Measurements from ENCODE around the gene SLC48A1.

SLC48A1 gene

GRCh38 chr12:47783821-47784819 lies 11.1 kb downstream of the SLC48A1 start:
- Histone ChIP-seq H3K27me3 (no peaks in the 10 kb centered on the region), H3K4me1 (peaks cover 1% of the 10 kb centered on the region), H3K36me3 (peaks cover 52% of the 10 kb centered on the region), H3K9me3 (no peaks in the 10 kb centered on the region), H3K4me3 (ENCODE audit: low read depth, low read length) (no peak overlapping the region)
- no peak for TF ChIP-seq CTCF (IDR thresholded peaks at IDR 0.05; ENCODE audit: low read depth, low read length)
- DNase-seq: no peak

- Histone ChIP-seq H3K4me3 (ENCODE audit: low read depth, low read length) (no peak overlapping the region), H3K4me1 (no peaks in the 10 kb centered on the region; the same call in 1 of the 2 replicates), H3K36me3 (peaks cover 59% of the 10 kb centered on the region), H3K27me3 (no peaks in the 10 kb centered on the region), H3K9me3 (no peaks in the 10 kb centered on the region)
- TF ChIP-seq CTCF (IDR thresholded peaks at IDR 0.05; ENCODE audit: low read depth, low read length): no peak
- no peak for DNase-seq
Observed at GRCh38 chr12:47785036-47785886, 12.2 kb downstream of the SLC48A1 start.

GRCh38 chr12:47785887-47786661 lies 13.0 kb downstream of the SLC48A1 start:
- TF ChIP-seq CTCF (IDR thresholded peaks at IDR 0.05; ENCODE audit: low read depth, low read length): no peak
- no peak for DNase-seq
- Histone ChIP-seq H3K27me3 (no peaks in the 10 kb centered on the region), H3K4me1 (no peaks in the 10 kb centered on the region; the same call in 1 of the 2 replicates), H3K4me3 (ENCODE audit: low read depth, low read length) (no peak overlapping the region), H3K36me3 (peaks cover 67% of the 10 kb centered on the region), H3K9me3 (no peaks in the 10 kb centered on the region)

- H3K9me3 ChIP-seq: no peaks in the 10 kb centered on the region
- no peaks in the 10 kb centered on the region; the same call in 1 of the 2 replicates for H3K4me1 ChIP-seq
- no peak for TF ChIP-seq CTCF (IDR thresholded peaks at IDR 0.05; ENCODE audit: low read depth, low read length)
- H3K27me3 ChIP-seq: no peaks in the 10 kb centered on the region
- H3K4me3 ChIP-seq (ENCODE audit: low read depth, low read length): no peak overlapping the region
- DNase-seq: no peak
- peaks cover 69% of the 10 kb centered on the region for H3K36me3 ChIP-seq
Observed at GRCh38 chr12:47786662-47787280, 13.7 kb downstream of the SLC48A1 start.

GRCh38 chr12:47787596-47788319 lies 14.7 kb downstream of the SLC48A1 start:
- H3K9me3 ChIP-seq: no peaks in the 10 kb centered on the region
- H3K36me3 ChIP-seq: peaks cover 59% of the 10 kb centered on the region
- no peaks in the 10 kb centered on the region for H3K4me1 ChIP-seq
- DNase-seq: no peak
- no peak overlapping the region for H3K4me3 ChIP-seq (ENCODE audit: low read depth, low read length)
- H3K27me3 ChIP-seq: no peaks in the 10 kb centered on the region
- TF ChIP-seq CTCF (IDR thresholded peaks at IDR 0.05; ENCODE audit: low read depth, low read length): no peak
